Posterior vena cava (tissue), 2 donors: ENCODE data around the gene FGR. TPM values are rescaled to one million over a fixed set of nuclear protein-coding genes. Genes with fewer than 3 reads are reported as not detected.
"Not testable (repeated sequence)": the region's sequence is repeated elsewhere in the genome, so short reads cannot be mapped to it uniquely, and the experiment has no call there.

Source experiments
- DNase-seq: peaks from one replicate; pipeline ENCODE4 v3.0.0-alpha.2; 2020; ENCODE audit warnings: low spot score
- intact Hi-C, 2 donors: fragments of 100-400 bp; cut with DNase I; formaldehyde crosslinking; loops; one replicate each; pipeline versions ENCODE4 v1.14.1 to v1.14.2; 2022 to 2023
- total RNA-seq, 2 donors: library from RNA; stranded (reverse); fragmentation: NEBNext Ultra II Directional; extraction: Animal tissue kit (Norgen Biotek cat#: 25700); gene quantifications; one replicate each; pipeline ENCODE4 v1.2.1, GENCODE V29; 2021
- donor health status: DM: yes; HTN: yes; CAD: no.
- donor health status: DM: yes; HTN: yes; CAD: no.

The FGR gene
- total RNA-seq, 2 donors from 2014 or later = 21.9 to 22.5 TPM

DNA sequence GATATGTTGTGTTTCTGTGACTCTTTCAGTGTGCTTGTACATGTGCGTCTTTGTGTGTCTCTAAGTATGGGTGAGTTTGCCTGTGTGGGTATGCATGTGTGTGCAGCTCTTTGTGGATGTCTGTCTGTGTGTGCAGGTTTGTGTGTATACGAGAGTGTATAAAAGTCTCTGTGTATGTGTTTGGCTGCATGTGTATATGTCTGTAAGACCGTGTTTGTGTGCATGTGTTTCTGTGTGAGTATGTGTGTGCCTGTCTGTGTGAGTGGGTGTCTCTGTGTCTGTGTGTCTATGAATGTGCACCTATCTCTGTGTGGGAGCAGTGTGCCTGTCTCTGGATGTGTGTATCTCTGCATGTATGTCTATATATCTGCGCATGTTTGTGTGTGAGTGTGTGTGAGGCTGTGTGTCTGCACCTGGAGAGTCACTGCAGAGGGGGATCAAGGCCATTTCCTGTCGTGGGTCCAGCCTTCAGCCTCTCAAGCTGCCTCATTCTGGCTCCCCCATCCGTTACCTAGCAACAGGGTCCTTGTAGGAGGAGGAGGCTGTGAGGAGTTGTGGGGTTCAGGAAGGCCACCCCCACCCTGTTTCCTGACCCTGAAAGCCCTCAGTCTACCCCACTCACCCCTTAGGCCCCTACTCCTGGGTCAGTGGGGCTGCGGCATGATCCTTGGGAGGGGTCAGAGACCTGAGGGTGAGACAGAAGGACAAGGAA is 10.4 kb downstream of the FGR start:
- intact Hi-C loops = no loop called here
- no peak for DNase-seq

DNA sequence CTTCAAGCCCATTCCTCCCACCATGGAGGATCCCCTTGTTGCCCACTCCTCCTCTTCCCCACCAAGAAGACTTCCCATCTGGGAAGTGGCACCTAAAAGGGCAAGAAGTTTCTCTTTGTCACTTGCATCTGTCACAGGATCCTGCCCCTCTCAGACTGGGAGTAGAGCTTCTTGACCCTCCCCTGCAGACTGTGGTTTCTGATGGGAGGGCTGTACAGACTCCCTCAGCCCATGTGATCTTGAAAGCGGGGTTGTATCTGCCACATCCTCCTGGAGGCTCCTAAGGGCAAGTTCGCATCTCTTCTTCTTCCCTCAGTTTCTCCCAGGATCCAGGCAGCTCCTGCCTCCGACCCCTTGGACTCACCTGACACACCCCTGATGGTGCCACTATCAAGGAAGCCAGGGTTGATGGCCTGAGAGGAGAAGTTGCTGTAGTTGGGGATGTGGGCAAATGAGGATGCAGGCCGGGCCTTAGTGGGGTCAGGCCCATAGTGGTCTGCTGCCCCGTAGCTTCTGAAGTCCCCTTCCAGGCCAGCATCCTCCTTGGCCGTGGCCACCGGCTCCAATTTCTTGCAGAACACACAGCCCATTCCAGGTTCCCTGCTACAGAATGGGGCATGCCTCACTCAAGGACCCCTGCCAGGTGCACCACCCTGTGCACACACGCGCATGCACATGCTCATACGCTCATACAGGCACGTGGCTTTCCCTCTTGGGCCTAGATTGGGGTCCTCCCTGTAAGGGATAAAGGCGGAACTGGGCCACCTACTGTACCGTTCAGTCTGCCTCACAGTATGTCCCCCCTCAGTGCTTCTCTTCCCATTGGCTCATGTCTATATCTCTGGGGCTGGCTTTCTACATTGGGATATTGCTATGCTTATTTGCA is 11.4 kb downstream of the FGR start:
- DNase-seq = no peak
- intact Hi-C loops = no loop called here

DNA sequence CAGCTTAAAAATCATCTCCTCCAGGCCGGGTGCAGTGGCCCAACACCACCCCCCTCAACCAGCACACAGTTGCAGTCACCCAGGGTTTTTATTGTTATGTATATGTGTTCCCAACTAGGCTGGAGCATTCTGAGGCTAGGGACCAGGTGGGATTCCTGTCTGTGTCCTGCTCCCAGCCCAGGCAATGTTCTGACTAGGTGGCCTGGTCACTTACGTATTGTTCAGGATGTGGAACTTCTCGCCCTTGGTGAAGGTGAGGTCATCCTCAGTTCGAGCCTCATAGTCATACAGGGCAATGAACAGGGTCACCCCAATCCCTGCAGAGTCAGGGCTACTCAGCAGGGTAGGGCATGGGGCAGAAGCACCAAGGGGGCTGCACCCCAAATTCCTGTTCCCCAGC is 12.2 kb downstream of the FGR start:
- no peak for DNase-seq
- intact Hi-C loops = no loop called here

DNA sequence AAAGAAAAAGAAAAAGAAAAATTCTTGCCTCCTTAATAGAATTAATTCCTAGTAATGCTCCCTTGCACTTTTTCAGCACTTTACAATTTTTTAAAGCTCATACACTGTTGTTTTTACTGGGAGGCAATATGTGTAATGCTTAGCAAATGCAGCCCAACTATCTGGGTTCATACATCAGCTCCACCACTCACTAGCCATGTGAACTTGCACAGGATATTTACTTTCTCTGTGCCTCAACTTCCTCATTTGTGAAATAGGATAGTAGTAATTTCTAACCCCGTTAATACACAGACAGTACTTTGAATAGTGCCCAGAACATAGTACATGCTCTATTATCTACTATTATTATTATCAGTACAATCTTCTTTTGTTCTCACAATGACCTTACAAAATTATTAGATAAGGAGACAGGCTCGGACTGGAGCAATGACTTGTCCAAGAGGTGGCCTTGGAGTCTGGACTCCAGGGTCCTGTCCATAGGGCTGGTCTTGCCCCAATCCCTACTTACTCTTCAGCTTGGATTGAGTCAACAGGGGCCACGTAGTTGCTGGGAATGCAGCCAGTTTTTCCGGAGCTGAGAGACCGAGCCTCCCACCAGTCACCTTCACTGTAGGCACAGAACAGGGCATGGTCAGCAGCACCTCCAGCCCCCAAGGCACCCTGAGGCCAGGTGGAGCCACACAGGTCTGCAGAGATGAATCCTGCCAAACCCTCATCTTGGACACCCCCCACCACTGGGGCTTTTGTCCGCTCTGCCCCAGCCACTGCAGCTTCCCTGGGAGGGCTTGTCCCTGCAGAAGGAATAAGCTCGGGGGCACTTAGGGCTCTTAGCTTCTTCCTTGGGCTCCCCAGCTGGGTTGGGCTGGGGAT is 13.7 kb downstream of the FGR start:
- DNase-seq = no peak
- intact Hi-C loops = no loop called here

DNA sequence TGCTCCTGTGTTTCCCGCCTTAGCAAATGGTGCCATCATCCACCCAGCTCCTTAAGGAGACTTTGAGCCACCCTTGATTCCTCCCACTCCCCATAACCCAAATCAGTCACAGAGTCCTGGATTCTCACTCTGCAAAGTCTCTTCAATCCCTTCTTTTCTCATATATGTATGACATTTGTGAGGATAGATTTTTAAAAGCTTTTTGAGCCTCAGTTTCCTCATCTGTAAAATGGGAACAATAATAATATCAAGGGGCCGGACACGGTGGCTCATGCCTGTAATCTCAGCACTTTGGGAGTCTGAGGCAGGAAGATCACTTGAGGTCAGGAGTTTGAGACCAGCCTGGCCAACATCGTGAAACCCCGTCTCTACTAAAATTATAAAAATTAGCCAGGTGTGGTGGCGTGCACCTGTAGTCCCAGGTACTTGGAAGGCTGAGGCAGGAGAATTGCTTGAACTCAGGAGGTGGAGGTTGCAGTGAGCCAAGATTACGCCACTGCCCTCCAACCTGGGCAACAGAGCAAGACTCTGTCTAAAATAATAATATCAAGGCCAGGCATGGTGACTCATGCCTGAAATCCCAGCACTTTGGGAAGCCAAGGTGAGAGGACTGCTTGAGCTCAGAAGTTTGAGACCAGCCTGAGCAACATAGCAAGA is 15.1 kb downstream of the FGR start:
- DNase-seq, intact Hi-C loops: not testable (repeated sequence)

DNA sequence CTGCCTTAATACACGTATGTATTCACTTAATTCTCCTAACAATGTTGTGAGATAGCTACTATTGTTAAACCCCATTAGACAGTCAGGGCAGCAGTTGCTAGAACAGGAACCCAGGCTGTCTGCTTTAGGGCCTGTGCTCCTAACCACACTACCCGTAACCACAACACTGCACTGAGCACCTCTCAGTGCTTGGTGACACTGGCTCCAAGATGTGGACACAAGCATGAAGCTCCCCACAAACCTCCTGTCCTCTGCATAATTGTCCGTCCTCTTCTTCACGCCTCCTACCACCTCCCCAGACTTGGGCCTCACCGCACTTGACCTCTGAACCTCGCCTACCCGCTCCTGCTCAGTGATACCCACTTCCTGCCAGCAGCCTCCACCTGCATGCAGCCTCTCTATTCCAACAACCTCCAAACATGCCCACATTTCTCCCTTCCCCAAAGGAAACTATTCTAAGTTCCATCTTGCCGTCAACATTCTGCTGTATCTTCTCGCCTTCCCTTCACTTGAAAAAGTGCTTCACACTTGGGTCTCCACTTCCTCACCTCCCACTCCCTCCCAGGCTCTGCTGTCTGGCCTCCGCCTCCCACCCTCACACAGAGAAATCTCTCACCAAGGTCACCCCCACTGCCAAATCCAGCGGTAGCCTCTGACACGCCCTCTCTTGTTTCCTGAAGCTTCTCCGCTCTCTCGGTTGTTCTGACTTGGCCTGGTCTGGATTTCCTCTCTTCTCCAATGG is 16.5 kb downstream of the FGR start:
- intact Hi-C loops = no loop called here

DNA sequence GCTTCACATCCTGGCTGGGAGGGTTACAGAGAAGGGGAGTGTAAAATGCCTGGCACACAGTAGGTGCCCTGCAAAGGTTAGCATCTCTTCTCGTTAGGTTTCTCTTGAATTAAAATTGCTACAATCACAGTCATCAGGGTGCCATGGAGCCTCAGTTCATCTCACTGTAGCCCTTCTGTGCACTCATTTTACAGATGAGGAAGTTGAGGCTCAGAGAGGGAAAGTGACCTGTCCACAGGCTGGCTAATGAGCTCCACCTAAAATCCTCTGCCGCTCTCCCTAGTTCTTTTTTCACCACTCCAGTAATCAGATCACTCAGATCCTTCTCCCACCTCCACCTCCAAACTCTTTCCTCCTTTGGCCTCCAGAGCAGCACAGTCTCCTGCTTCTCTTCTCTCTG is 17.6 kb downstream of the FGR start:
- no peak for DNase-seq
- intact Hi-C loops = loop anchor here in 1 of 2 donors (2.0 kb wide), 1 partner anchor 51 kb away; no protein-coding TSS in a partner anchor

More for the DNA sequence above, 16.5 kb downstream of the FGR start:
- DNase-seq = no peak

DNA sequence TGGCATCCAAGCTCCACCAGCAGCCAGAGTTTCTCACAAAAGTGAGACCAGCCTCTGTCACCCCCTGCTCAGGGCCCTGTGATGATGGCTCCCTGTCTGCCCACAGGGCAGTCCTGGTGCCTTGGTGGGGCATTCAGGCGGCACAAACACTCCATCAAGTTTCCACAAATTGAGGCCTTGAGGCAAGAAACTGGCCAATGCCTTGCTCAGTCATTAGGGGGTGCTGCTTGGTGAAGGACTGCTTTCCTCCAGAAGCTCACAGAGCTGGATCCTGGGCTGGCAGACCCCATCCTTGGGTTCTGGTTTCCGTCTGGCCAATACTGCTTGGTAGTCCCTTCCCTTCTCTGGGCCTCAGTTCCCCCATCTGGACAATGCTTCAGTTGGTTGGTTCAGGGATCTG is 18.5 kb downstream of the FGR start:
- intact Hi-C loops = loop anchor here in 1 of 2 donors (2.0 kb wide), 1 partner anchor 52 kb away; no protein-coding TSS in a partner anchor
- no peak for DNase-seq

DNA sequence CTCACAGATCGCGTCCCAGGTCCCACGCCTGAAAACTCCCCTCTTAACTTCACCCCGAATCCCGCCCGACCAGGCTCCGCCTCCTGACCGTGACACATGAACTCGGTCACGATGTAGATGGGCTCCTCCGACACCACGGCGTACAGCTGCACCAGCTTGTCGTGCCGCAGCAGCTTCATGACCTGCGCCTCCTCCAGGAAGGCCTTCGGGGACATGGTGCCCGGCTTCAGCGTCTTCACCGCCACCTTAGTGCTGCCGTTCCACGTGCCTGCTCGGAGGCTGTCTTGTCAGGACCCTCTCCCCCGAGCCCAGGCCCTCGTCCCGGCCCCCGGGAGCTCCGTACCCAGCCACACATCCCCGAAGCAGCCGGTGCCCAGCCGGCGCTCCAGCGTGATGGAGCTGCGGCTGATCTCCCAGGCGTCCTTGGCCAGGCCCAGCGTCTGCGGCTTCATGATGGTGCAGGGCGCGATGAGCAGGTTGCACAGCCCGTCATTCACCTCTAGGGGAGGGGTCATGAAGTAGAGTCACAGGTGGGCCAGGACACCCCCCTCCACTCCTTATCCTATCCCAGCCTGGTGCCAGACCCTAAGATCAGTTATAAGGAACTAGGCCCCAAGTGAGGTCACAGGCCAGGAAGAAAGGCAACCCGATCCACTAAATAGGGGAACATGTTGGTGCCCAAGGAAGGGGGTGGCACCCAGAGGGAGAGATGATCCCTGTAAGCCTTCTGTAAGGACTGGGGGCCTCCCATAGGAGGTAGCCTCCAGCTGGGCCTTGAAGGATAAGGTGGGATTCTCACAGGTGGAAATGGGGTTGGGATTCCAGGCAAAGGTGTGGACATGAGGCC is 19.4 kb downstream of the FGR start:
- intact Hi-C loops = loop anchor here in 1 of 2 donors (2.0 kb wide), 1 partner anchor 53 kb away; no protein-coding TSS in a partner anchor
- no peak for DNase-seq

DNA sequence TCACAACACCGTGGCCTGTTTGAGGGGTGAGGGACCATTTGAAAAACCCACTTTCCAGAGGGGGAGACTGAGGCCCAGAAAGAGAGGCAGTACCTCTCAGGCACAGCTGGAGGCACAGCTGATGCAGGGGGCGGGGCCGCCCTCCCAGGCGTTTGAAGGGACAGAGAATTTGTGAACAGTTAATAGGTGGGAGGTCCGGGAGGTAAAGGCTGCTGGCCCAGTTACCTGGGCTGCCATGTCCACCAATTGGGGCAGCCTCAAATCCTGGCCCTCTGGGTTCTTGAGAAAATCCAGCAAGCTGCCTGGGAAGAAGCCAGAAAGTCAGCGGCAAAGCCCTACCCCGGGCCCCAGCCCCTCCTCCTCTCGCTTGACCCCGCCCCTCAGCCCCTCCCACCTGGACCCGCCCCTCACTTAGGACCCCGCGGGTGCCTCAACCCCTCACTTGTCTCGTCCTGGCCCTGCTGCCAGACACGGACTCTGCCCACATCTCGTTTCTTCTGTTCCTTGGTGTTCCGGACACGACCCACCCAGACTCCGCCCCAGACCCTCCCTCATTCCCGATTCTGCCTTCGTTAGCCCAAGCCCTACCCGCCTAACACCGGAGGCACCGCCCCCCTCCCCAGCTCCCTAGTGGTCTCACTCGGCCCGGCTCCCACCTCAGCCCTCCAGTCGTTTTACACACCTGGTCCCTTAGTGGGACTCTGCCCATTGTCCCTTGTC is 20.2 kb downstream of the FGR start:
- DNase-seq = no peak

DNA sequence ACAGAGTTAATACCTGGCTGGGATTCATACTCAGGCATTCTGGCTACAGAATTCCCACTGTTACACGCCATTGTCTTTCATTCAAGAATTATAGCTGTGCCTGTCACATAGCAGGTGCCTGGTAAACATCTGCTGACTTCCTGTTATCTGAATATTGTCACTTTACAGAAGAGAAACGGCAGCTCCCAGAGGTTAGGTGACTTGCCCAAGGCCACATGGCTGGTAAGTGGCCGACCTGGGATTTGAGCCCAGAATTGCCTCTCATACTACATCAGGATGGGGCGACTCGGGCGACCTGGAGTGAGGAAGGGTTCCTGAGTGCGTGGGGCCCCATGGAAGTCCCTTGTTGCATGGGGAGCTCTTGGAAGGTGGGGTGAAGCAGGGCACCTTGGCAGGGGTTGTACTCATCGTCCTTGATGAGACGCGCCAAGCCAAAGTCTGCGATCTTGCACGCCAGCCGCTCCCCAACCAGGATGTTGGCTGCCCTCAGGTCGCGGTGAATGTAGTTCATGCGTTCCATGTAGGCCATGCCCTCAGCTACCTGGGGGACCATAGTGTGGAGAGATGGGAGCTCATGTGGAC is 20.9 kb downstream of the FGR start:
- intact Hi-C loops = loop anchor here in 1 of 2 donors (5.0 kb wide), 1 partner anchor 33 kb away; no protein-coding TSS in a partner anchor
- DNase-seq = no peak

More for the DNA sequence above, 20.2 kb downstream of the FGR start:
- intact Hi-C loops = loop anchor here in 1 of 2 donors (5.0 kb wide), 1 partner anchor 33 kb away; no protein-coding TSS in a partner anchor

DNA sequence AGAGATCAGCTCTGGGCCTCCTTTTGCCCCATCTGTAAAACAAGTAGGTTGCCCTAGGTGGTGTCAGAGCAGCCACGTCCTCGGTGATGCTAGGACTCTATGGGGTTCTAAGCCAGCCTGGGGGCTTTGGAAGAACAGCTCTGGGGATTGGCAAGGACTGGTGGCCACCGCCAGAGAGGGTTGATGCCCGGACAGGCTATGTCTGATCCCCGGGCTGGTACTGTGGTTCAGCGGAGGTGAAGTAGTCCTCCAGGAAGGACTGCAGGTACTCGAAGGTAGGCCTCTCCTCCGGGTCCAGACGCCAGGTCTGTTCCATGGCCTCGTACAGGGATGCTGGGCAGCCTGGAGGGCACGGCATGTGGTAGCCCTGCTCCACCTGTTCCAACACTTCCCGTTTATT is 22.3 kb downstream of the FGR start:
- intact Hi-C loops = loop anchor here in 1 of 2 donors (5.0 kb wide), 1 partner anchor 35 kb away; no protein-coding TSS in a partner anchor
- no peak for DNase-seq

DNA sequence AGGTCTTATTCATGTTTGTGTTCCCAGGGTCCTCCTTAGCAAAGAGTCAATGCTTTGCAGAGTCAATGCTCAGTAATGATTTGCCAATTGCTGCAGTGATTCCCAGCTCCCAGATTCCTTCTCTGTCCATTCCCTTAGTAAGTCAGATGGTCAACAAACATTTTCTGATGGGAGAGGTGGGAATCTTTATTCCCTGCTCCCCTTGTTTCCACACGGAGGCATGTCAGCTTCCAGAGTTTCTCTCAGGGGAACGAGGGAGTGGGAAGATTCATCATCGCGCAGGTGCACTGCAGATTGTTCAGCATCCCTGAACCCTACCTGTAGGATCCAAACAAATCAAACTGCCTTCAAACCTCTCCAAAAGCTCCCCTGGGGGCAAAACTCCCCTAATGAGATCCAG is 23.5 kb downstream of the FGR start:
- DNase-seq = no peak
- intact Hi-C loops = loop anchor here in 1 of 2 donors (5.0 kb wide), 1 partner anchor 36 kb away; no protein-coding TSS in a partner anchor

DNA sequence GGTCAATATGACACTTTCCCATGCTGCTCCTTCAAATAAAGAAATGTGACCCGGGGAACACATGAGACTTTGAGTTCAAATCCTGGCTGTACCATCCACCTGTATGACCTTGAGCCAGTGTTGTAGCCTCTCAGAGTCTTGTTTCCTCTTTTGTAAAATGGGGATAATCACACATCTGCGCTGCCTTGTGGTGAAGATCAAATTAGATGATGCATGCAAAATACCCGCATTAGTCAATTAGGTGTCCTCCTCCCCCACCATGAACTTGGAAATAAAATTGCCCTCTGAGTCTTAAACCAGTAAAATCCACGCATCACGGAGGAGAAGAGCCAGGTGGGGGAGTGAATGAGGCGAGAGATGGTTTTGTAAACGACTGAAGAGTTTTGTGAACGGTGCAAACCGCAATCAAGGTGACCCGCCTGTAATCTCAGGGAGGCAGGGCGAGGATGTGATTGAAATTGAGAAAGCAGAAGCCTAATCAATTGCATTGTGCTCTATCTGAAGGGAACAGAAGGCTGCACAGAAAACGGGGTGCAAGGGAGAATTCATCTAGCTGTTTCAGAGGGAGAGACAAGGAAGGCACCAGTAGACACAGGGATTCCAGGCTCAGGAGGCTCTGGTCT is 25.3 kb downstream of the FGR start:
- no peak for DNase-seq
- intact Hi-C loops = loop anchor here (2.0 to 10.0 kb wide), 5 partner anchors 38 to 307 kb away; no protein-coding TSS in a partner anchor

DNA sequence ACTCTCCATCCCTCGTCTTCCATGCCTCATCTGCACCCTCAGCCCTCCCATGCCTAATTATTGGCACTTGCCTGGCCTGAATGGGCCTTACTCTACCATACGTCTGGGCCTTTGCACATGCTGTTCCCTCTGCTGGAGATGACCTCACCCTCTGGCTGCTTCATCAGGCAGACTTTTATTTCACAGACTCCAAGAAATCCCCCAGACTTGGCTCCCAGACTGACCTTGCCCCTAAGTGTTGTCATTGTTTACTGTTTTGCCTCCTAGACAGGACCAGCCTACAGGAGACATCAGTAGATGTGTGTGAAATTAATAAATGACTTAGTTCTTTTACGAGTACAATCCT is 25.8 kb downstream of the FGR start:
- intact Hi-C loops = loop anchor here (2.0 to 10.0 kb wide), 4 partner anchors 53 to 307 kb away; no protein-coding TSS in a partner anchor
- DNase-seq = no peak
